CD4-positive, alpha-beta T cell treated with Interleukin-4 for 1 hour (primary cell): ENCODE results near the gene GPC1.

ENCODE experiments used
- DNase-seq, 2 donors: peaks; one replicate each; pipeline ENCODE4 v3.0.0-alpha.2; 2020 to 2022

The GPC1 gene

DNA sequence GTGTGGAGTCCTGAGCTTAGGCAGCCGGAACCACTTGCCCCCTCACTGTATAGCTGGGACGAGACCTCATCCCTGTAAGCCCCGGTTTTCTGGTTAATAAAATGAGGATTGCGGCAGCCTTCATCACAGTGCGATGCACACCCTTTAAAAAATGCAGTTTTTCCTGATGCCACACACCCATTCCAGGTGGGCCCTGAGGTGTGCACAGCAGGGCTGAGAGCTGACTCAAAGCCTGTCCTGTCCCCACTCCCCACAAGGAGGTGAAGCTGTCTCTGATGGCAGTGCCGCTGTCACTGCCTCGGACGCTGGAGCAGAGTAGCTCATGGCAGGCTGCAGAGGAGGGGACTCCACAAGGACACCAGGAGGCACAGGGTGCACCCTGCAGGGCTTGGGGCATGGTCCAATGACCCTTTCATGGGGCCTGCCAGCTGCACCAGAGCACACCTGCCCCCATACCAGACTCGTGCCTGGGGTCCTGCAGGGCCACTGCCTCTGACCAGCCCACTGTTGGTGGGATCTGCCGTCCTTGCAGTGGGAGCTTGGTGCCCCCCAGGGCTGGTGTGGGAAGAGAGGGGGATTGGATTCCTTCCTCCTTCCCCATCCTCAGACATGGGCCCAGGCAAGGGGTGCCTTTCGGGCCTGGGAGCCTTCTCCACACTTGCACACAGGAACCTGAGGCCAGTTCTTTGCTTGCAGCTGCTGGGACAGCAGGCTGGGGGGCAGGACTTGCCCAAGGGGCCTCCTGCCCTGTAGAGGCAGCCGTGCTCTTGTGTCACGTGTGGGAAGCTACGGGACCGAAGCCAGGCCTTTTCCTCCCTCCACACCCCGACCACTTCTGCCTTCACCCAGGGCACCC lies 22.8 kb downstream of the GPC1 start:
- no peak for DNase-seq

DNA sequence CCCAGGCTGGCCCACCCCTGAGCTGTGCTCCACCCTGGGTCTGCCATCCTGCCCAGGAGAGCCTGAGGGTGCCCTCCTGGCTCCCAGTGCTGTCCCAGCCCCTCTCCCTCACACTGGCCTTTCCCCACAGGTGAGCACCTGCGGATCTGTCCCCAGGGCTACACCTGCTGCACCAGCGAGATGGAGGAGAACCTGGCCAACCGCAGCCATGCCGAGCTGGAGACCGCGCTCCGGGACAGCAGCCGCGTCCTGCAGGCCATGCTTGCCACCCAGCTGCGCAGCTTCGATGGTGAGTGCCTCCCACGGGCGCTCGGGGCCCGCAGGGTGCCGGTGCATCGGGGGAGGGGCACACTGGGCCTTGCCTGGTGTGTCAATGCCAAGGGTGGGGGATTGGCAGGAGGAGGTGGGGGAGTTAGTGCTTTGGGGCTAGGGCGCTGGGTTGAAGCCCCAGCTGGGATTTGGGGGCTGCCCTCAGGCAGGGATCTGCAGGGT lies 23.5 kb downstream of the GPC1 start:
- DNase-seq: no peak

DNA sequence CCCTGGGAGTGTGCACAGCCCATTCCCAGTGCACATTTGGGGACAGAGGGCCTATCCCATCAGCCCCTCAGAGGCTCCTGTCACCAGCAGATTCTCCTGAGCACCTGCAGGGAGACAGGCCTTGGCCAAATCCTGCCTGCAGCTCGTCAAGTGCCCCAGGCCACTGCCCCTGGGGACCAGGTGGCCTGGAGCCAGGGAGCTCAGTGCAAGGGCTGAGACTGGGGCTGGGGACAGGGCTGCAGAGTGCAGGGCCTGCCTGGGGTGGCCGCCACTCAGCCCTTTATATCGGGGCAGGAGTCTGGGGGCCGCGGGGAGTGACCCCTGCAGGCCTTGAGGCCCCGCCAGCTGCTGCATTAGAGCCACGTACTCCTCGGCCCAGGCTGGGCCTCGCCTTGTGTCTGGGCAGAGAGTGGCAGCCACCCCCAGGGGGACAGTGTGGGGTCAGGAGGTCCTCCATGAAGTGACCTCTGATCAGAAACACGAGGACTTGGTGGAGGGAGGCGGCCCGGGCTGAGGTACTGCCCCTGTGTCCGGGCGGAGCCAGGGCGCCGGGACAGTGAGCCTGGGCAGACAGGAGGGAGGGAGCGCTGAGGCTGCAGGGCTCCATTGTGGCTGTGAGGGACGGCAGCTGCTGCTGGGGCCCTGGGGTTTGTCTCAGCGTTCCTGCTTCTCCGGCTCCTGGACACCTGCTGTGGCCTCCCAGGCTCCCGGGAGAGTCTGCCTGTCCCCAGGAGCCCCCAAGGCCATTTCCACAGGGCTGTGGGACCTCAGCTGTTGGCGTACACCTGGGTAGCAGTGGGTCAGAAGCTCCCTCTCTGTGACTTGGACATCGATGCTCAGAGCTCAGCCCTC lies 24.2 kb downstream of the GPC1 start:
- DNase-seq: no peak

DNA sequence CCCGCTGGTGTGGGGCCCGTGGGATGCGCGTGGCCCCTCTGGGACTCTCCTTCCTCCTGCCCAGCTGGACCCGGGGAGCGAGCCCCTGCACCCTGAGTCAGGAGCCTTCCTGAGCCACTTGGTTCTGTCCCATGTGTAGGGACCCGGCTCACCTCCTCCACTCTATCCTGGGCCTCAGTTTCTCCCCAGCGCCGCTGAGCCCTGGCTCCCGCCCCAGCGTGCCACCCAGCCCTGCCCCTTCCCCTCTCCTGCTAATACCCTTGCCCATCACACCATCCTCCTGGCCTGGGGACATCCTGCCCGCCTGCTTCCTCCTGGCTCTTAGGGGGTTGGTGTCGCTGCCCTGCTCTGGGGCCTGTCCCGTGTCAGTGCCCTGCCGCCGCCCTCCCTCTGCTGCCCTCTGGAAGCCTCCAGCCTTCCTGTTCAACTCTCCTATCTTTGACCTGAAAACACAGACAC lies 24.8 kb downstream of the GPC1 start:
- no peak for DNase-seq

DNA sequence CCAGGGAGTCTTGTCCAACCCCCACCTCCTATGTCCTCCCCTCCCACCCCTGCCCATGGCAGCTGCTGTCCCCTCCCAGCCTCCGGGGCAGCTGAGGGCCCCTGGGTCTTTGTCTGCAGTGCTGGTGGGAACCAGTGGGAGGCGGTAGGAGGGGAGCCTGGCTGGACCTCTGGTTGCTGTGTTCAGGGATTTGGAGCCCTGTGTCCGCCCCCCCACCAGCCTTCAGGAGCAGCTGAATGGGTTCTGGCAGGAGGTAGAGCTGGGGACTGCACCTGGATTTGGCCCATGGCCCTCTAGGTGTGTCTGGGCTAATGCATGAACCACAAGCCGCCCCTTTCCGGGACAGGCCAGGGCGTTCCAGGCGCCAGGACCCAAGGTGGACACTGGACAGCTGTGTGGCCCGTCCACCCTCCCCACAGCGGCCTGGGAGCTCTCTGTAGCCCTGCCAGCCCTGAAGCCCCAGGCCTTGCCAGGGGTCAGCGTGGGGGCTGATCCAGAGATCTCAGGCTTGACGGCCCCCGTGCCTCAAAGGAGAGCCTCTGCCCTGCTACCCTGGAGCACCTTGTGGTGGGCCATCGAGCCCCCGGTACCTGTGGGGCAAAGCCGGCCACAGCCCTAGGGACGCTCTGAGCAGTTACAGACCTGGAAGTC lies 25.4 kb downstream of the GPC1 start:
- no peak for DNase-seq

DNA sequence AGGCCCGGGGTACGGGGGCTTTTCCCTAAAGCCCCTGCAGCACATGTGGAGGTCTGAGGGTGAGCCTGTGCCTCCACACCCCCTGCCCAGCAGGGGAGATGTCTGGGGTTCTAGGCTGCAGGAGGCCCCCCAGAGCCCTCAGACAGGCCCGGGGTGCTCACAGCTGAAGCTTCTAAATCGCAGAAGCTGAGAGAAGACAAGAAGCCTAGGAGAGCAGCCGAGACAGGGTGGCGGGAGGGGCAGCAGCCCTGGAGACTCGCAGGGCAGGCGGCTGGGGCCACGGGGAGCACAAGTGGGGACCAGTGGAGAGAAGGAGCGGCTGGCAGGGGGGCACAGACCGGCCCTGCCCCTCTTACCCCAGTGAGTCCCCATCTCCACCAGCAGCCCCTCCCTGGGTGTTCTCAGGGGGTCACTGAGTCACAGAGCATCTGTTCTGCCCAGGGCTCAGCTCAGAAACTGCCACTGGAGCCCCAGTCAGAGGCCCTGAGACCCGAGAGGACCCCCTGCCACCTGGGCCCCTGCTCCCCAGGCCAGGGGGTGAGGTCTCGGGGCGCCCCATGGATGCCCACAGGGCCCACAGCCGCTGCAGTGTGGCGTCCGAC lies 26.1 kb downstream of the GPC1 start:
- DNase-seq: no peak

DNA sequence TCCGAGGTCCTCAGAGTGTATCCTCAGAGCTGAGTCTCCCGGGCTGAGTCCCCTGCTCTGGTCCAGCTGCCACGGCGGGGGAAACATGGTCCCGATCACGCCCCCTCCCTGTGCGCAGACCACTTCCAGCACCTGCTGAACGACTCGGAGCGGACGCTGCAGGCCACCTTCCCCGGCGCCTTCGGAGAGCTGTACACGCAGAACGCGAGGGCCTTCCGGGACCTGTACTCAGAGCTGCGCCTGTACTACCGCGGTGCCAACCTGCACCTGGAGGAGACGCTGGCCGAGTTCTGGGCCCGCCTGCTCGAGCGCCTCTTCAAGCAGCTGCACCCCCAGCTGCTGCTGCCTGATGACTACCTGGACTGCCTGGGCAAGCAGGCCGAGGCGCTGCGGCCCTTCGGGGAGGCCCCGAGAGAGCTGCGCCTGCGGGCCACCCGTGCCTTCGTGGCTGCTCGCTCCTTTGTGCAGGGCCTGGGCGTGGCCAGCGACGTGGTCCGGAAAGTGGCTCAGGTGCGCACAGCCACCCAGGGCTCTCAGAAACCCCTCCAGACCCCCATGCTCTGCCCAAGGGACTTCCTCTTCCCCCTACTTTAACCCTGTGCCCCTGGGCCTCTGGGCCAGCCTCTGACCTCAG lies 26.7 kb downstream of the GPC1 start:
- no peak for DNase-seq

DNA sequence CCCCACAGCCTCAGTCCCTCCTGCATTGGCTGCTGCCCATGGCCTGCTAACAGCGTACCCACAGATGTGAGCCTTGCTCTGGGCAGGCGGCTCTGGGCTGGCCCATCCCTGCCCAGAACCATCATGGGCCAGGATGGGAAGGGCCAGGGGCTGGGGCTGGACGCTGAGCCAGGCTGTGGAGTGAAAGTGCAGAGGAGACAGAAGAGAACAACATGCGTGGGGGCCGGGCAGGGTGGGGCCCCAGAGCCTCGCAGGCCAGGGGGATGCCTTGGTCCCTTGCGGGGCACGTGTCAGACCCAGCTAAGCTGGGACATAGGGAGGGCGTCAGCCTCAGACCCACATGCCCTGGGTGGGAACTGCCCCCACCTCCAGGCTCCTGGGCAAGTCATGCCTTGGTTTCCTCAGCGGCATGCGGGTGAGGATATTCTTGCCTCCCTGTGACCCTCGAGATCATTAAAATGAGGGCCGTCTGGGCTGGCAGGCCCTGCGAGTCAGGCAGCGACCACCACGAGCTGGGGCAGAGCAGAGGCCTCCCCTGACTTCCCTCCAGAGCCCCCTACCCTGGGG lies 27.3 kb downstream of the GPC1 start:
- peak in 1 of 2 donors; percentile 9 for DNase-seq

DNA sequence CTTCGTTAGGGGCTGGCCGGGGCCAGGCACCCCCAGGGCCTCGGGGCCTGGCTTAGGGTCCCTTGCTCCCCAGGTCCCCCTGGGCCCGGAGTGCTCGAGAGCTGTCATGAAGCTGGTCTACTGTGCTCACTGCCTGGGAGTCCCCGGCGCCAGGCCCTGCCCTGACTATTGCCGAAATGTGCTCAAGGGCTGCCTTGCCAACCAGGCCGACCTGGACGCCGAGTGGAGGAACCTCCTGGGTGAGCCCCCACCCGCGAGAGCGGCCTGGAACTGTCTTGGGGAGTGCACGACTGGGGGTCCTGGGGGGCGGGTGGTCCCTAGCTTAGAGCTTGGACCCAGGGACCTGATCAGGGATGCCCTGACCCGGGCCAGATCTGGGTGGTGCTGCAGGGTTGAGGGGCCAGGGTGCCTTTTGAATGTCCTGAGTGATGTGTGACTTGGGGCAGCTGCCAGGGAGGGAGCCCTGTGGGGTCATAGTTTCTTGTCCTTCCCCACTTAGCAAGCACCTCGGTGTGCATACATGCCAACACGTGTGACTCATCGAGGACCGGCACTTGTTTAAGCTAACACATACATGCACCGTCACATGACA lies 27.9 kb downstream of the GPC1 start:
- peak in 1 of 2 donors; percentile 10 for DNase-seq

DNA sequence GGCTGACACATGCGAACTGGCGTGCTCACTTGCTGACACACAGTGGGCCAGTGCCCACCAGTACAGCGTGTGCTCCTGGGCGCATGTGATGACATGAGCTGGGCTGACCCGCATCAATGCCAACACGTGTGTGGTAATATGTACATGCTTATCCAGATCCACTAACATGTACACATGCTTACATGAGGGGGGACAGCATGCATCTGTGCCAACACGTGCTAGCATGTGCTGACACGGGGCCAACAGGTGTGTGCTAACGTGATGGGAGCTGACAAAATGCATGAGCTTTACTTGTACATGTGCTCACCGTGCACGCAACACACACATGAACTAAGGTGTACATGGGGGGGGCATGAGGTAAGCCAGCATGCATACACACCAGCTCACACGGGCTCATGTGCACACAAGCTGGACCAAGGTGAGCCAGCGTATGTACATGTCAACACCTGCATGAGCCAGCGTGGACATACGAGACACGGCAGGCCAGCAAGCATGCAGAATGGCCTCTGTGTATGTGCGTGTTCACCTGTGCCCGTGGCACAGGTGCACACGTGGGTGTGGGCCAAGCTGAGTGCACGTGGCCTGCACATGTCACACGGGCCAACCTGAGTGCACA lies 28.5 kb downstream of the GPC1 start:
- DNase-seq: peak in 1 of 2 donors; percentile 10

DNA sequence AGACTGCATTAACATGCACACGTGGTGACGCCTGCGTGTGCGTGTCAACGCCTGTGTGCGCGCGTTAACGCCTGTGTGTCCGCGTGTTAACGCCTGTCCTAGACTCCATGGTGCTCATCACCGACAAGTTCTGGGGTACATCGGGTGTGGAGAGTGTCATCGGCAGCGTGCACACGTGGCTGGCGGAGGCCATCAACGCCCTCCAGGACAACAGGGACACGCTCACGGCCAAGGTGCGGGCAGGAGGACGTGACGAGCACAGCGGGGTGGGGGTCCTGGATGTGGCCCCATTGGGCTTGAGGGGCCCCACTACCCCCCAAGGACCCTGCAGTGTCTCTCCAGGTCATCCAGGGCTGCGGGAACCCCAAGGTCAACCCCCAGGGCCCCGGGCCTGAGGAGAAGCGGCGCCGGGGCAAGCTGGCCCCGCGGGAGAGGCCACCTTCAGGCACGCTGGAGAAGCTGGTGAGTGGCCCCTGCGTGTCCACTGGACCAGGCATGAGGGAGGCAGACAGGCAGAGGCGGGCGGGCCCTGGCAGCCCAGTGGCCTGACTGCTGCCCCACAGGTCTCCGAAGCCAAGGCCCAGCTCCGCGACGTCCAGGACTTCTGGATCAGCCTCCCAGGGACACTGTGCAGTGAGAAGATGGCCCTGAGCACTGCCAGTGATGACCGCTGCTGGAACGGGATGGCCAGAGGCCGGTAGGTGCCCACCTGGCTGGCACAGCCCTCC lies 29.2 kb downstream of the GPC1 start:
- DNase-seq: peak in 1 of 2 donors; percentile 10

DNA sequence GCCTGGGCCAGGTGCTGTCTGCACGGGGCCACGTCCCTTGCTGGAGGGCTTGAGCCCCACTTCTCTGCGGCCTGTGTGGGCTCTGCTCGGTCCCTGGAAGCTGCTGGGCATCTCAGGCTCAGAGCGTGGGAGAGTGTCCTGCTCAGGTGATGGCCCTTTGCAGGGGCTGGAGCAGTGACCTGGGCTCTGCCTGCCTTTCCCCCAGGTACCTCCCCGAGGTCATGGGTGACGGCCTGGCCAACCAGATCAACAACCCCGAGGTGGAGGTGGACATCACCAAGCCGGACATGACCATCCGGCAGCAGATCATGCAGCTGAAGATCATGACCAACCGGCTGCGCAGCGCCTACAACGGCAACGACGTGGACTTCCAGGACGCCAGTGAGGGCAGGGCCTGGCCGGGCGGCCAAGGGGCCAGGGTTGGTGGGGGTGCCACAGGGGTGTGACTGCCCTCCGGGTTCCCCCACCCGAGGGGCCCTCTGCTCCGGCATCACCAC lies 29.9 kb downstream of the GPC1 start:
- DNase-seq: peak in 1 of 2 donors; percentile 8

DNA sequence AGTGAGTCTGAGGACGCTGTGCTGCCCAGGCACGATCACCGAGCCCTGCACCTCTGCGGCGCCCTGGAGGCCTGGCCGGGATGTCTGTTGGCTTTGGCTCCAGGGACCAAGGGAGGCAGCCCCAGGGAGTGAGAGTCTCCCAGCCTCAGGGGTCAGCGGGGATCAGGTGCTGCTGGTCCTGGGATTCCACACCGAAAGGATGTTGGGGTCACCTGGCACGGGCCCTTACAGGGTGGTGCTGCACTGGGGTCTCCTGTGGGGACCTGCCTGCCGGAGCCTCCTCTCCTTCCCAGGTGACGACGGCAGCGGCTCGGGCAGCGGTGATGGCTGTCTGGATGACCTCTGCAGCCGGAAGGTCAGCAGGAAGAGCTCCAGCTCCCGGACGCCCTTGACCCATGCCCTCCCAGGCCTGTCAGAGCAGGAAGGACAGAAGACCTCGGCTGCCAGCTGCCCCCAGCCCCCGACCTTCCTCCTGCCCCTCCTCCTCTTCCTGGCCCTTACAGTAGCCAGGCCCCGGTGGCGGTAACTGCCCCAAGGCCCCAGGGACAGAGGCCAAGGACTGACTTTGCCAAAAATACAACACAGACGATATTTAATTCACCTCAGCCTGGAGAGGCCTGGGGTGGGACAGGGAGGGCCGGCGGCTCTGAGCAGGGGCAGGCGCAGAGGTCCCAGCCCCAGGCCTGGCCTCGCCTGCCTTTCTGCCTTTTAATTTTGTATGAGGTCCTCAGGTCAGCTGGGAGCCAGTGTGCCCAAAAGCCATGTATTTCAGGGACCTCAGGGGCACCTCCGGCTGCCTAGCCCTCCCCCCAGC lies 30.5 kb downstream of the GPC1 start:
- DNase-seq: peak in 1 of 2 donors; percentile 4

DNA sequence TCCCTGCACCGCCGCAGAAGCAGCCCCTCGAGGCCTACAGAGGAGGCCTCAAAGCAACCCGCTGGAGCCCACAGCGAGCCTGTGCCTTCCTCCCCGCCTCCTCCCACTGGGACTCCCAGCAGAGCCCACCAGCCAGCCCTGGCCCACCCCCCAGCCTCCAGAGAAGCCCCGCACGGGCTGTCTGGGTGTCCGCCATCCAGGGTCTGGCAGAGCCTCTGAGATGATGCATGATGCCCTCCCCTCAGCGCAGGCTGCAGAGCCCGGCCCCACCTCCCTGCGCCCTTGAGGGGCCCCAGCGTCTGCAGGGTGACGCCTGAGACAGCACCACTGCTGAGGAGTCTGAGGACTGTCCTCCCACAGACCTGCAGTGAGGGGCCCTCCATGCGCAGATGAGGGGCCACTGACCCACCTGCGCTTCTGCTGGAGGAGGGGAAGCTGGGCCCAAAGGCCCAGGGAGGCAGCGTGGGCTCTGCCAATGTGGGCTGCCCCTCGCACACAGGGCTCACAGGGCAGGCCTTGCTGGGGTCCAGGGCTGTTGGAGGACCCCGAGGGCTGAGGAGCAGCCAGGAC lies 31.2 kb downstream of the GPC1 start:
- DNase-seq: peak in 1 of 2 donors; percentile 9

DNA sequence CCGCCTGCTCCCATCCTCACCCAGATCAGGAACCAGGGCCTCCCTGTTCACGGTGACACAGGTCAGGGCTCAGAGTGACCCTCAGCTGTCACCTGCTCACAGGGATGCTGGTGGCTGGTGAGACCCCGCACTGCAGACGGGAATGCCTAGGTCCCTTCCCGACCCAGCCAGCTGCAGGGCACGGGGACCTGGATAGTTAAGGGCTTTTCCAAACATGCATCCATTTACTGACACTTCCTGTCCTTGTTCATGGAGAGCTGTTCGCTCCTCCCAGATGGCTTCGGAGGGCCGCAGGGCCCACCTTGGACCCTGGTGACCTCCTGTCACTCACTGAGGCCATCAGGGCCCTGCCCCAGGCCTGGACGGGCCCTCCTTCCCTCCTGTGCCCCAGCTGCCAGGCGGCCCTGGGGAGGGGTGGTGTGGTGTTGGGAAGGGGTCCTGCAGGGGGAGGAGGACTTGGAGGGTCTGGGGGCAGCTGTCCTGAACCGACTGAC lies 31.7 kb downstream of the GPC1 start:
- DNase-seq: no peak

DNA sequence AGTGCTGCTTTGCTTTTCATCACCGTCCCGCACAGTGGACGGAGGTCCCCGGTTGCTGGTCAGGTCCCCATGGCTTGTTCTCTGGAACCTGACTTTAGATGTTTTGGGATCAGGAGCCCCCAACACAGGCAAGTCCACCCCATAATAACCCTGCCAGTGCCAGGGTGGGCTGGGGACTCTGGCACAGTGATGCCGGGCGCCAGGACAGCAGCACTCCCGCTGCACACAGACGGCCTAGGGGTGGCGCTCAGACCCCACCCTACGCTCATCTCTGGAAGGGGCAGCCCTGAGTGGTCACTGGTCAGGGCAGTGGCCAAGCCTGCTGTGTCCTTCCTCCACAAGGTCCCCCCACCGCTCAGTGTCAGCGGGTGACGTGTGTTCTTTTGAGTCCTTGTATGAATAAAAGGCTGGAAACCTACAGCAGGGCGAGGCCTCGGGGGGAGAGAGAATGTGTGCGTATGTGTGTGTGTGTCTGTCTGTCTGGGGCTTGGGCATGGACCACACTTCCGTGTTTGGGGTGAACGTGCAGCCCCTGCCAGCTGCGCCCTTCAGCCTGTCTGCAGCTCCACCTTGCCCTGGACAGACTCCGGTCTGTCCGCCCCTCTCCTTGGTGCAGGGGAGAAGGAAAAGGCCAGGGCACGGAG lies 32.3 kb downstream of the GPC1 start:
- DNase-seq: peak in 1 of 2 donors; percentile 7

DNA sequence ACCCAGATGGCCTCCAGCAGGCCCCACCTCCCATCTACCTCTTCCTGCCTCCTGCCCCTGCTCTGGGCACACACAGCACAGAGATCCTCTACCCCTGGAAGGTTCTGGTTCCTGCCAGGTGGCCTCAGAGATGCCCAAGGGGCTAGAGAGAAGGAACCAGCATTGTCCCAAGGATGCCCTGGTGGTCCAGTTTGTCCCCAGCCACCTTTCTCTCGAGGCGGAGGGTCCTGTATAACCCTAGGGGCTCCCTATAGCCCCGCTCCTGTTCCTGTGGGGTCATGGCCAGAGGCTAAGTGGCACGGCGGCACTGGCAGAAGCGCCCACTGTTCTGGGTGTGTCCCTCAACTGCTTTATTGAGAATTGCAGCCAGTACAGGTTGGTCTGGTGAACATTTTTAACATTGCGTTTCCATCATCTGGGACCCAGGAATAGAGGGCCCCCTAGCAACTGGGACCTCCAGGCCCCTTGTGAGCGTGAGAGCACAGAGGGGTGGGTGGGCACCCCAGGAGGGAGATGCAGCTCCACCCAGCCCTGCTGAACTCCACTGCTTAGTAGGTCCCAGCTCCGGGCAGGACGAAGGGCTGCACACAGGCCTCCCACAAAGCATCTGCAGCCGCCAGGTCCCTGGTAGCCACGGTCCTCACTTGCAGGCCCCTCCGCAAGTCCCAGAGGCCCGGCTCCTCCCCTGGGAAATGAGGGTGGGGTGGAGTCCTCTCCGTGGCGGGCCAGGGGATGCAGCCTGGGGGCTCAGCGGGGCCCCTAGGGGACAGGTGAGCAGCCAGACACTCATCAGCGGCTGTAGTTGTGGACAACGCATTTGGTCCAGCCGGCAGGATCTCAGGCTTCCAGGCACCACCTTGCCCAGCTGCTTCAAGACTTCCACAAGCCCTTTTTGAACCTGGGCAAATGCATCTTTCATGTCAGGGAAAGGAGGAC lies 33.1 kb downstream of the GPC1 start:
- peak in 1 of 2 donors; percentile 9 for DNase-seq
